HEK293T (cell line): ENCODE data around the gene PDE6B.

Source experiments
- ARNT ChIP-seq: fragments of 450-650 bp; IDR thresholded peaks from 2 replicates; pipeline ENCODE4 v1.6.1; 2017; ENCODE audit warnings: mild to moderate bottlenecking
- CTBP1 ChIP-seq: fragments of 450-650 bp; IDR thresholded peaks from 2 replicates; pipeline ENCODE4 v1.6.1; 2016; ENCODE audit warnings: borderline replicate concordance
- FOXA1 ChIP-seq: fragments of 450-650 bp; IDR thresholded peaks from 2 replicates; pipeline ENCODE4 v1.6.1; 2016; ENCODE audit warnings: mild to moderate bottlenecking
- FOXK2 ChIP-seq: fragments of 450-650 bp; IDR thresholded peaks from 2 replicates; pipeline ENCODE4 v1.6.1; 2016; ENCODE audit warnings: mild to moderate bottlenecking
- FOXM1 ChIP-seq: fragments of 450-650 bp; IDR thresholded peaks from 2 replicates; pipeline ENCODE4 v1.6.1; 2017; ENCODE audit warnings: mild to moderate bottlenecking, borderline replicate concordance
- HDGF ChIP-seq: fragments of 450-650 bp; IDR thresholded peaks from 2 replicates; pipeline ENCODE4 v1.6.1; 2017; ENCODE audit warnings: antibody characterized with exemption, borderline replicate concordance
- NFRKB ChIP-seq: fragments of 450-650 bp; IDR thresholded peaks from 2 replicates; pipeline ENCODE4 v1.6.1; 2016; ENCODE audit warnings: mild to moderate bottlenecking, moderate library complexity
- SP1 ChIP-seq: fragments of 450-650 bp; IDR thresholded peaks from 2 replicates; pipeline ENCODE4 v1.6.1; 2017
- SUZ12 ChIP-seq: fragments of 450-650 bp; IDR thresholded peaks from 2 replicates; pipeline ENCODE4 v1.6.1; 2016; ENCODE audit warnings: mild to moderate bottlenecking
- ZNF384 ChIP-seq: fragments of 450-650 bp; IDR thresholded peaks from 2 replicates; pipeline ENCODE4 v1.6.1; 2016
- TF ChIP-seq, protein P1 (sequence below): fragments of 450-650 bp; IDR thresholded peaks from 2 replicates; pipeline ENCODE4 v1.6.1; 2016

DNA sequence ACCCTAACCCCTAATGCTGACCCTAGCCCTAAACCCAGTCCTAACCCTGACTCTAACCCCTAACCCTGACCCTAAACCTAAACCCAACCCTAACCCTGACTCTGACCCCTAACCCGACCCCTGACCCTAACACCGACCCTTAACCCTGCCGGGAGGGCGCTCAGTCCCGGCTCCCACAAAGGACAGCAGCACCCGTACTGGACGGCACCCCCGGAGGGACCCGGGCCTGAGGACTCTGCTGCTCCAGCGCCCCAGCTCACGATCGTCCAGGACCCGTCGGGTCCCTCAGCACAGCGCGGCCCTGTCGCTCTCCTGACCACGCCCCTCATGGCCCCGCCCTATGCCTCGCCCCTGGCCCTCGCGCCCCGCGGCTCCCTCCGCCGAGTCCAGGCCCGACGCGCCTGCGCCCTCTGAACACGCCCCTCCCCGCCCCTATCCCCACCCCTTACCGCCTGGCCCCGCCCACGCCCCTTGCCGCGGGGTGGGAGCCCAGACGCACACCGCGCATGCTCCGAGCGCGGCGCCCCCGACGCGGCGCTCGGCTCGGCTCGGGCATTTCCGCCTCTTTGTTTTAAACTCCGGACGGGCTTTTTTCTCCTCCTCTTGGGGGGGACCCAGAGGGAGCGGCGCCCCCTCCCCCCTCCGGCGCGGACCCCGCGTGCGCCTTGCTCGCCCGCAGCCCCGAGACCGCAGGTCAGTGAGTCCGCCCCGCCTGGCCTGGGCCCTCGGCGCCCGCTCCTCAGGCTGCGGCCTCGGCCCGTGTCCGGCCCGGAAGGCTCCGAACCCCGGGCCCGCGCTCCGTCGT, 80.1 kb downstream of the PDE6B start, which contains the start of gene PCGF3:
- TF ChIP-seq HDGF (no peak), ARNT (no peak), FOXM1 (no peak), FOXK2 (no peak), FOXA1 (no peak), SP1 (no peak), SUZ12 (no peak), CTBP1 (no peak), NFRKB (no peak), ZNF384 (no peak)
- TF ChIP-seq, protein P1, sequence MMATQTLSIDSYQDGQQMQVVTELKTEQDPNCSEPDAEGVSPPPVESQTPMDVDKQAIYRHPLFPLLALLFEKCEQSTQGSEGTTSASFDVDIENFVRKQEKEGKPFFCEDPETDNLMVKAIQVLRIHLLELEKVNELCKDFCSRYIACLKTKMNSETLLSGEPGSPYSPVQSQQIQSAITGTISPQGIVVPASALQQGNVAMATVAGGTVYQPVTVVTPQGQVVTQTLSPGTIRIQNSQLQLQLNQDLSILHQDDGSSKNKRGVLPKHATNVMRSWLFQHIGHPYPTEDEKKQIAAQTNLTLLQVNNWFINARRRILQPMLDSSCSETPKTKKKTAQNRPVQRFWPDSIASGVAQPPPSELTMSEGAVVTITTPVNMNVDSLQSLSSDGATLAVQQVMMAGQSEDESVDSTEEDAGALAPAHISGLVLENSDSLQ: peak; percentile 94
